SK-N-DZ (cell line): ENCODE data around the gene SORBS1.

Source experiments
- DNase-seq: peaks from one replicate; pipeline ENCODE4 v3.0.0-alpha.2; 2015; ENCODE audit warnings: low spot score

Gene SORBS1

DNA sequence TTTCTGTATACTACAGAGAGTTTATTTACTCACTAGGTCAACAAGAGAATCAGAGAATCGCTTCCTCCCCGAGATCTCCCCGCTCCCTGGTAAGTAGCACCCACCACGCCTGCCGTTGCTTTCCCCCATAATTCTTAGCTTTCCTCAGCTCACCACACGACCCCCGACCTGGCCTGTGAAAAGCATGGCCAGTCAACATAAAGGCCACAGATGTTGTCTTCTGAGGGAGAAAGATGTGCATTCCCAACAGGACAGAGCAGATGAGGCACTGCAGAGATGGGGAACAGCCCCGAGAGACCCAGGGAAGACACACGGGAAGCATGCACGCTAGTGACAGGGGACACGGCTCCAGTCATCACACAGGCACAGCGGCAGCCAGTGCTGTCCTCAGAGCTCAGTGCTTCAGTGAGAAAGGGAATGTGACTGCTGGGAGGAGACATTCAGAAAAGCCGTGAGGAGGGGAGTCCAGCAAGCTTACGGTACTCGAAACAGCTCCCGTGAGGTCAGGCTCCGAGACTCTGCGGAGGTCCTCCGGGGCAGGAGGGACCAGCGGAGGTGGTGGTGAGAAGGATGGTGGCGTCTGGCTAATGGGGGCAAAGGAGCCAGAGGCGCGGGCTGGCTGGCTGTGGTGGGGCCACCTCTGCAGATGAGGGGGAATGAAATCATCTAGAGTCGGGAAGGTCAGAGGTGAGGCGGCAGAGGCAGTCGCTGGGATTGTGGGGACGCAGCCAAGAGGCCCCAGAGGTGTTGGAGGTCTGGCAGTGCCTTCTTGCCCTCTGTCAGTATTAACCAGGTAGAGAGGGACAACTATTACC, 146.9 kb downstream of the SORBS1 start:
- no peak for DNase-seq

DNA sequence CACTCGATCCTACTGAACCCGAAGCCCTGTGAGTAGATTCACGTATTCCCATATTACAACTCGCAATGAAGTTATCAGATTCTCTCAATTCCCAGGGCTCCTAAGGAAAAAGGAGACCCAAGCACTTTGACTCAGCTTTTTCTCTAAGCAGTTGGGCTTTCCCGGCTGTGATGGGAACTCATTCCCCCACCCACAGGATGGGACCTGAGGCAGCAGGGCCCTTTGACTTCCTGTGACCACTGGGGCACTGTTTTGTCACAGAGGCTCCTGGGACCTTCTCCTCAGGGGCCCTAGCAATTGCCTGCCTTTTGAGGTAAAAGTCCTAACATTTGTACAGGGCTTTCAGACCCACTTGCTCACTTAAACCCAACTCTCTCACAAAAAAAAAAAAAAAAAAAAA, 147.6 kb downstream of the SORBS1 start:
- no peak for DNase-seq

- DNase-seq, result no peak
Measured at GRCh38 chr10:95411635-95412034, 149.5 kb downstream of the SORBS1 start.

DNA sequence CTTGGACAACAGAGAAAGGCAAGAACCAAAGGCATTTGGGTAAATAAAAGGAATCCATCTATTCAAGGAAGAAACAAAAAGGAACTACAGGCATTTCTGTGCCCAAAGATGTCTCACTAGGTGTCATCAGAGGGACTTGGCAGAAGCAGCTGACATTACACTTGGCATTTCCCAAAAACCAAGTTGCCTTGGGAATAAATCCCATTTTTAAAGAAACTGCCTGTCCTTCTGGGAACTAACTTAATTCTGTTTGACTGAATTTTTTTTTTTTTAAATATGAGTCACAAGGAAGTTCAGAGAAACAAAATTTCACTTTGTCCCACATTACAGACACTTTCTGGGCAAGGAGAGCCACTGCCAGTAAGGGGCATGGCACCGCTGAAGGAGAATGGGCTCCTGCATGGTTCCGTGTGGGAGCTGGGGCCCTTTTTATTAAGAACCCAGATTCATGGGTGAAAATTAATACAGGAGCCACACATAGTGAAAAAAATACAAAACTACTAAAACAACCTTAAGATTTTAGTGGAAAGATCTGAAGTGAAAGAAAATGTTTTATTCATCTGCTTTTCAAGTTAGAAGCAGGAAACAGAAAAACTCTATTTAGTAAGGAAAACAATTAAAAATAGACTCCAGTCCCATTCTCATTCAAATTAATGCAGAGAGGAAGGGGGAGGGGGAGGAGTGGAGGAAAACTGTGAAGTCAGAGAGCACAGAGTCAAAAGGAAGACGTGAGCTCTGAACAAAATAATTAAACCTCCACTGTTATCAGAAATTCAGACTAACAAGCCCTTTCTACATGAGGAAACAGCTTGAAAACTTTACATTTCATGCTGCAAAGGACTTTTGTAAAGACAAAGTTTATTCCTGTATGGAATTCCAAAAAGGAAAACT, 151.9 kb downstream of the SORBS1 start:
- no peak for DNase-seq

- no peak for DNase-seq
Measured at GRCh38 chr10:95408148-95408960, 152.8 kb downstream of the SORBS1 start.

GRCh38 chr10:95407546-95407945, 153.6 kb downstream of the SORBS1 start:
- no peak for DNase-seq

DNA sequence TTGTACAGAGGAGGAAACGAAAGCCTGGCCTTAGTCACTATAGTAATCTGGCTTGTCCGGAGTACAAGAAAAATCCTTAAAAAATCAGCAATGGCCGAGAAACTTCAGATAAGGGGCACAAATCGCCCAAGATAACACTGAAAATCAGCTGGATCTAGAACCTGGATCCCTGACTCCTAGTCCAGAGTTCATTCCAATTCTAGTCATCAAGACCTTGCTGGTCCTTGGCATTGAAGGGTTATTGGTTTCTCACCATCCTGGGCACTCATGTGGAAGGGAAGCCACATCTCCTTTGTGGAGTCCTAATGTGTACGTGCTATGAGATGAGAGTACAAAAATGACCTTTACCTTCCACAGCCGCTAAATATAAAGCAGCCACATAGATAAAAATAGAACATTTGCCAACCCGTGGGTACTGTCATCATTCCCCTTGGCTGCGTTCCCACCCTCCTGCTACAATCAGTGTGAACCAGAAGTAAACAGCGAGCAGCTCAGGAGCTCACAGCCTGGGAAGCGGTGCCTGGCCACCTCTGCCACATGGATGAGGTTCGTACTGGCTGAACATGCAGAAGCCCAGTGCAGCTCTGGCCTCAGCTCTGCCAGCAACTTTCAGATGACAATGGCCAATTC, 154.4 kb downstream of the SORBS1 start:
- DNase-seq, result no peak

DNA sequence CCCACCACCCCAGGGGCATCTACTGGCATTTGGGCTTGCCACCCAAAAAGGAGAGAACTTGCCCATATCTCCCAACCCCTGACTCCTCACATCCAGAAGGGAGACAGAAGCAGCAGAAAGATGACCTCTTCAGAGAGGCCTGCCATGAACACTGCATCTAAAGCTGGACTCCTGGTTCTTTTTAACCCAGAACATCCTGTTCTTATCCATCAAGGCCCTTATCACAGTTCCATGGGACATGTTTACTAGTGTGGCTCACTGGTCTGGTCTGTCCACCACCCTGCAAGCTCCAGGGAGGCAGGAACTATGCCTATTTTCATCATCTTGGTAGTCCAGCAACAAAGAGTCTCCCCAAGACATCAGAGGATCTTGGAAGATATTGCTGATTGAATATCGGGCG, 155.5 kb downstream of the SORBS1 start:
- no peak for DNase-seq

- no peak for DNase-seq
Measured at GRCh38 chr10:95404864-95405263, 156.3 kb downstream of the SORBS1 start.

DNA sequence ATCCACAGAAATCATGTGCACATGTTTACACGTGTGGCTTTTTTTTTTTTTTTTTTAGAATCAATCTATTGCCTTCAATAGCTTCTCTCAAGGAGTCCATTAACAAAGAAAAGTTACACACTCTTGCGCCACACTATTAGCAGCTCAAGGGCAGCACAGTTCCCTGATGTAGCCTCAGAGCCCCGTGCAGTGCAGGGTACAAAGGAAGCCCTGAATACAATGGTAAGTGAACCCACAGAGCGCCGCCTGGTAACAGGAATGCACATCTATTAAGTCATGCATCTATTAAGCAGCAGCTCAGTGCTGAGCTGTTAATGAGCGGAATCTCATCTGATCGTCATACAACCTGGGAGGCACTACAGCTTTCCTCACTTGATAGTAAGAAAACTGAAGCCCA, 156.7 kb downstream of the SORBS1 start:
- no peak for DNase-seq

GRCh38 chr10:95403700-95404461, 157.3 kb downstream of the SORBS1 start:
- no peak for DNase-seq

- no peak for DNase-seq
Measured at GRCh38 chr10:95401704-95402469, 159.3 kb downstream of the SORBS1 start.

GRCh38 chr10:95400787-95401186, 160.4 kb downstream of the SORBS1 start:
- DNase-seq, result no peak

GRCh38 chr10:95399183-95399582, 162.0 kb downstream of the SORBS1 start:
- DNase-seq, result no peak

DNA sequence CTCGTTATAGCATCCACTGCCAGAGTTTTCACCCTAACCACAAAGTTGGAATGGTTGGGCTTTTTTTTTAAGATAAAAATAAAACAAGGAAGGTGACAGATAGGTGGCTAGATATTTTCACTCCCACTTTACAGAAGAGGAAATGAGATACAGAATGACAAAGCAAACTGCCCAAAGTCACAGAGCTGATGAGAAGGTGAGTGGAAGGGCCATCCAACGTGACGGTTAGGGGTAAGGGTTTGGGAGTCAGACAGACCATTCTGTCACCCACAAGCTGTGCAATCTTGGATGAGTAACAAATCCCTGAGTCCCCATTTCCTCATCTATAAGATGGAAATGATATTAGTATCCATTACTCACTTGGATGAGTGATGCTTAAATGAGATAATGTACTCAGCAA, 163.4 kb downstream of the SORBS1 start:
- no peak for DNase-seq

- no peak for DNase-seq
Measured at GRCh38 chr10:95395947-95396449, 165.2 kb downstream of the SORBS1 start.

DNA sequence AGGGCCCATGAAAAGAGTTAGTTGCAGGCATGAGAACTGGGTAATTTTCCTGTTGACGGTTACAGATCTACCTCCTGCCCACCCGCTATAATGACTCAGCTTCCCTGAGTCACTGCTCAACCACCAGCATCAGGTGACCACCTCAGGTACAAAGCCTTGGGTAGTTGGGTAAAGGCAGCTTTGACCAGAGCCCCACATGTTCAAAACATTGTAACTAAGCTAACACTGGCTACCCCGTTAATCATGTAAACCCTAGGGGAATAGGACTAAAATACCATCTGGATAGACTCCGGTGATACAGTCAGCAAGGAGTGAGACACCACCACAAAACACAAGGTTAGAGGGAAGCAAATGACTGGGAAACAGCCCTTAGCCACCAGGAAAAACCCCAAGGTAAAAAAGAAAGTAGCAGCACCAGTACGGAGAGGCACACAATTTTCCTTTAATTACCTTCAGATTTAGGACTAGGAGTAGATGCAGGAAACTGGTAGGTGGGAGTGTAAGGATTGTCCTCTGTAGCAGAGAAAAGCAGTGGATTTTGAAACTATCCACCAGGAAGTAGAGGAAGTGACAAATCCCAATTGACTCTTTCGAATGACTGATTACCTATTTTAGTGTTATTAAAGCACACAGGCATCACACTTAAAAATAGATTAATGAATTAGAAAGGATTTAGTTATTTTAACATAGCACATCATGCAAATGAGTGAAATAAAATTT, 166.8 kb downstream of the SORBS1 start:
- DNase-seq, result no peak

DNA sequence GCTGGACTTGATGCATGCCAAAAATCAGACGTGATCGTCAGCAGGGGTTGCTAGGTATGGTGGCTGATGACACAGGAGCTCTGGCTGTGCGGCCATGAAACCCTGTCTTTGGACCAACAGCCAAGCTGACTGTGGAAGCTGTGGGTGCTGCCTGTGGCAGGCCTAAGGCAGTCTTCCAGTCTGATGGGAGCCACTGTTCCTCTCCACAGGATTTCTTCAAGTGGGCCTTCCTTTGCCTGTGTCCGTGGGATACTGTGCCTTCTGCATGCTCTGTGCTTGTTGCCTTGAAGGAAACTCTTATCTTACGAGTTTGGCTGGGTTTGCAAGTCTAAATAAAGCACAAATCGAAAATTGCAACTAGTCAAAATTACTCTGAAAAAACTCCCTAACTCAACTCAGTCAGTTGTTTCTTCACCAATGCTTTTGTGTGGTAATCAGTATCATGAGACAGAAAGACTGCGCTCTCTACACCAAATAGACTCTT, 168.4 kb downstream of the SORBS1 start:
- no peak for DNase-seq

DNA sequence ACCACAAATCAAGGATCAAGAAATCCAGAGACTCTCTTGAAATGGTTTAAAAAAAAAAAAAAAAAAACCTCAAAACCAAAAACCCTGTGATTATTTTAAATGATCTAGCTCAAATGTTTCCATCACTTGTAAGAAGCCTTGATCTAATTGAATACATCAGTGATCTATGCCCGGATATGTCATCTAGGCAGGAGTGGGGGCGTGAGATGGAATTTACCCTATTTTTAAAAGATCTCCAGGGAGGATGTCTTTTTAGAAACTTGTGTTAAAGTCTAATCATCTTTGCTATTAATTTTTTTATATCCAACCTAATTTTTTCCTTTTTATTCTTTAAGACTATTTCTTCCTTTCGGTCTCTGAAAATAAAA, 169.0 kb downstream of the SORBS1 start:
- no peak for DNase-seq
